ENCODE measurements around the gene TSPAN11. TPM values are rescaled to one million over a fixed set of nuclear protein-coding genes. Genes with fewer than 3 reads are reported as not detected.

TSPAN11 gene
- total RNA-seq, 2 donors from 2014 or later, result 0.26 to 0.66 TPM

DNA sequence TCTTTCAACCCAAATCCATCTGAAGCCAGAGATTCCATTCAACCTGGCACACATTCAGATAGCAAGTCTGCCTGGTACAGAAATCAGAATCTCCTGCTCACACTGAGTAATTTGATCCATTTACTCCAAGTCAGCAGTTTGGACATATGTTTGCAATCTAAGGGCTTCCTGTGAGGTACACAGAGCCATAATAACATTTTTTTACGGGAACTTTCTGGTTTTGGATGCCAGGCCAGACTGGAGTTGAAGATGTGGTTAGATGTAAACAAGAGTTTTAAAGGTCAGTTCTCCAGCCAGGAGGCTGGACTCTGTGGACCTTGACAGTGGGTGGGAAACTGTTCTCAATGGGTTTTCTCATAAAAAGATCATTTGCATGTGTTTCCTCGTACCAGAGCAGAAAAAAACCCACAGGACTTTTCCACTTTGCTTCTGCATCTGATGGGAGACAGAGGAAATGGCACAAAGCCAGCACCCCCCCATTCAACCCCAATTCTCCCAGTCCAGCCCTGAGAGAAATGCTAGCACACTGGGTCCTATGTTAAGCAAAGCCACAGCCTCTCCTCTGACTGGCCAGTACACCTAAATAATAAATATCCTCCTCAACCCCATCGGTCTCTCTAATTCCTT, 17.7 kb upstream of the TSPAN11 start:
- peak in 1 of 4 donors; percentile 13 for DNase-seq
- H3K4me1 ChIP-seq, result no peaks in the 10 kb centered on the region
- intact Hi-C loops (cut with DNase I), result no loop called here
- H3K27me3 ChIP-seq, result no peaks in the 10 kb centered on the region
- 50 to 53% methylated on average over 3 of the region's 3 CpGs for WGBS, 2 donors
- TF ChIP-seq, protein P1, sequence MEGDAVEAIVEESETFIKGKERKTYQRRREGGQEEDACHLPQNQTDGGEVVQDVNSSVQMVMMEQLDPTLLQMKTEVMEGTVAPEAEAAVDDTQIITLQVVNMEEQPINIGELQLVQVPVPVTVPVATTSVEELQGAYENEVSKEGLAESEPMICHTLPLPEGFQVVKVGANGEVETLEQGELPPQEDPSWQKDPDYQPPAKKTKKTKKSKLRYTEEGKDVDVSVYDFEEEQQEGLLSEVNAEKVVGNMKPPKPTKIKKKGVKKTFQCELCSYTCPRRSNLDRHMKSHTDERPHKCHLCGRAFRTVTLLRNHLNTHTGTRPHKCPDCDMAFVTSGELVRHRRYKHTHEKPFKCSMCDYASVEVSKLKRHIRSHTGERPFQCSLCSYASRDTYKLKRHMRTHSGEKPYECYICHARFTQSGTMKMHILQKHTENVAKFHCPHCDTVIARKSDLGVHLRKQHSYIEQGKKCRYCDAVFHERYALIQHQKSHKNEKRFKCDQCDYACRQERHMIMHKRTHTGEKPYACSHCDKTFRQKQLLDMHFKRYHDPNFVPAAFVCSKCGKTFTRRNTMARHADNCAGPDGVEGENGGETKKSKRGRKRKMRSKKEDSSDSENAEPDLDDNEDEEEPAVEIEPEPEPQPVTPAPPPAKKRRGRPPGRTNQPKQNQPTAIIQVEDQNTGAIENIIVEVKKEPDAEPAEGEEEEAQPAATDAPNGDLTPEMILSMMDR (IDR thresholded peaks at IDR 0.05), result no peak
- no peak for TF ChIP-seq POLR2A (IDR thresholded peaks at IDR 0.05)
- no peak overlapping the region for H3K4me3 ChIP-seq
- no peaks in the 10 kb centered on the region for H3K36me3 ChIP-seq (replicated peaks in 1 of 2; ENCODE audit: insufficient read depth in 1 of 2, low read depth in 2 of 2)
- no peak overlapping the region for H3K27ac ChIP-seq
- H3K9me3 ChIP-seq, result no peaks in the 10 kb centered on the region
- no peak for ATAC-seq

DNA sequence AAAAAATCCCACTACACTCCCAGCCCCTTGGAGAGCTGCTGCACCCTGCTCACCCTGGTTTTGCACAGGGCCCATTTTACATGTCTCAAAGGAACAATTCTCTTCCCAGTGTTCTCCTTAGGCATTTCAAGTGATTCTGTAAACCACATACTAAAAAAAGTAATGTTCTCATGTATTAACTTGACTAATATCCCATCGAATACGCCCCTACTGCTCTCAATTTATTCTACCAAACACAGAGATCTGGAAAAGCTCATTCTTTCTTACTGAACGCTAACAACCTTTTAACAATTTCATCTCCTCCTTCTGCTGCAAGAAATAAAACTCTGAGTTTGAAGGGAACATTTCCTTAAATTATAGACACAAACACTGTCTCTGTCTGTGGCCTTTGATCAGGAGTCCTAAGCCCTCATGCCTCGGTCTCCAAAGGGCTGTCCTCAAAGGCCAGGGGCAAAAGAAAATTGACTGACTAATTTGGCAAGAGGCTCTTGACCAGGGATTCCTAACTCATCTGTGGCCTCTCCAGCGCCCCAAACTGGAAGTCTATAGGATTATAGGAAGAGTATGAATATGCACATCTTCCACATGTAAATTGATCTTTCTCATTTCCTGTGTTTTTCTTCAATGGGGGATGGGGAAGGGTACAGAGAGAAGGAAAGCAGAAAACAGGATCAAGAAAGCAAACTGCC, 17.1 kb upstream of the TSPAN11 start:
- WGBS, 2 donors, result 59 to 65% methylated on average over 5 of the region's 5 CpGs
- H3K4me1 ChIP-seq, result no peaks in the 10 kb centered on the region
- no peak overlapping the region for H3K27ac ChIP-seq
- no peaks in the 10 kb centered on the region for H3K27me3 ChIP-seq
- intact Hi-C loops (cut with DNase I), result no loop called here
- ATAC-seq (no peak), DNase-seq (no peak)
- H3K36me3 ChIP-seq (replicated peaks in 1 of 2; ENCODE audit: insufficient read depth in 1 of 2, low read depth in 2 of 2), result no peaks in the 10 kb centered on the region
- H3K9me3 ChIP-seq, result no peaks in the 10 kb centered on the region
- H3K4me3 ChIP-seq, result no peak overlapping the region
- no peak for TF ChIP-seq POLR2A (IDR thresholded peaks at IDR 0.05)
- TF ChIP-seq, protein P1 (IDR thresholded peaks at IDR 0.05), result no peak

DNA sequence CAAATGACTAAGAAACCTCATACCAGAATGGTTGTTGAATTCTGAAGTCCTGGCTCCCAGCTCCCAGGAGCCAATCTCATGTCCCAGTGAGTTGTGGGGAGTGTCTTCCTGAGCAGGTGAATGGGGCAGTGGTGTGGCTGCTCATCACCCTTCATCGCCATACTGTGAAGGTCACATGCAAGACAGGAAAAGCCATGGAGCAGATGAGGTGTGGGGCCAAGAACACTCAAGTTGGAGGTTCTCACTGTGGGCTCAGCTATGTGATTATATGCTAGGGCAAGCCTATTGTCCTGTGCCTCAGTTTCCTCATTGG, 16.6 kb upstream of the TSPAN11 start:
- TF ChIP-seq, protein P1 (IDR thresholded peaks at IDR 0.05), result no peak
- TF ChIP-seq POLR2A (IDR thresholded peaks at IDR 0.05), result no peak
- DNase-seq, result no peak
- Histone ChIP-seq H3K36me3 (replicated peaks in 1 of 2; ENCODE audit: insufficient read depth in 1 of 2, low read depth in 2 of 2) (no peaks in the 10 kb centered on the region), H3K9me3 (no peaks in the 10 kb centered on the region), H3K4me3 (no peak overlapping the region), H3K27ac (no peak overlapping the region), H3K4me1 (no peaks in the 10 kb centered on the region), H3K27me3 (no peaks in the 10 kb centered on the region)
- intact Hi-C loops (cut with DNase I), result no loop called here
- WGBS, 2 donors, result 82 to 85% methylated on average over 1 of the region's 1 CpG
- ATAC-seq, result no peak

DNA sequence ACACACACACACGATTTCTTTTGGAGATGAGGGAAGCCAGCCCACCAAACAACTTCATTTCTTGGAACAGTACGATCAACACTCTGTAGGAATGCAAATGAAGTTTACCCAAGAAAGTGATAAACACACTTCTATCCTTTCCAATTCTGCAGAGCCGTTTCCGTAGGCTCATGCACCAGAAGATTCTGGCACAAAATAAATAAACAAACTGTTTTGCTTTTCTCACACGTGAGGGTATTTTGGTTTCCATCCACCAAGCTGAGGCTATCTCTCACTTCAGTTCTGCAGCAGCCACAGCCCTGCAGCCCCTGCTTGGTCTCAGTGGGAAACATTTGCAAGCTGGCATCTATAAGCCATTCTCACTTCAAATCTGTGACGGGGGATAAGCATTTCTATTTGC, 15.3 kb upstream of the TSPAN11 start:
- Histone ChIP-seq H3K36me3 (replicated peaks in 1 of 2; ENCODE audit: insufficient read depth in 1 of 2, low read depth in 2 of 2) (no peaks in the 10 kb centered on the region), H3K9me3 (no peaks in the 10 kb centered on the region), H3K4me3 (no peak overlapping the region), H3K27me3 (no peaks in the 10 kb centered on the region), H3K27ac (no peak overlapping the region), H3K4me1 (no peaks in the 10 kb centered on the region)
- no peak for ATAC-seq
- 35 to 44% methylated on average over 6 of the region's 6 CpGs for WGBS, 2 donors
- intact Hi-C loops (cut with DNase I), result no loop called here
- DNase-seq, result no peak
- no peak for TF ChIP-seq POLR2A (IDR thresholded peaks at IDR 0.05)
- TF ChIP-seq, protein P1 (IDR thresholded peaks at IDR 0.05), result no peak

DNA sequence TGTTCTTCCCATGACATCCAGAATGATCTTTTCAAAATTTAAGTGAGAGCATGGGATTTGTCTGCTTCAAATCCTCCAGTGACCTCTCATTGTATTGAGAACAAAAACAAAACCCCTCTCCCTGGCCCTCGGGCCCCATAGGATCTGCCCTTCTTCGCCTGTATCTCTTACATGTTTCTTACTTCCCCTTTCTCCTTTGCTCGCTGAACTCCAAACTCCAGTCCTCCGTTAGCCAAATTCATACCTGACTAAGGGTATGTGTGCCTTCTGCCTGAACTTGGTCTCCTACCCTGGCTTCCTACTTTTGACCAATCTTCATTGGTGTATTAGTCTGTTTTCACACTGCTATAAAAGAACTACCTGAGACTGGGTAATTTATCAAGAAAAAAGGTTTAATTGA, 13.2 kb upstream of the TSPAN11 start:
- no peak for ATAC-seq
- intact Hi-C loops (cut with DNase I), result no loop called here
- Histone ChIP-seq H3K36me3 (replicated peaks in 1 of 2; ENCODE audit: insufficient read depth in 1 of 2, low read depth in 2 of 2) (no peaks in the 10 kb centered on the region), H3K27me3 (no peaks in the 10 kb centered on the region), H3K4me3 (no peak overlapping the region), H3K27ac (no peak overlapping the region), H3K4me1 (no peaks in the 10 kb centered on the region), H3K9me3 (no peaks in the 10 kb centered on the region)
- 54 to 57% methylated on average over 4 of the region's 4 CpGs for WGBS, 2 donors
- no peak for DNase-seq
- TF ChIP-seq, protein P1 (IDR thresholded peaks at IDR 0.05), result no peak
- no peak for TF ChIP-seq POLR2A (IDR thresholded peaks at IDR 0.05)

Data from body of pancreas (tissue), 4 donors.